ENCODE data around the gene MTRF1.

GRCh38 chr13:41254902-41255301 lies 8.5 kb downstream of the MTRF1 start:
- TF ChIP-seq CTCF (IDR thresholded peaks at IDR 0.05): no peak
- TF ChIP-seq POLR2AphosphoS5 (IDR thresholded peaks at IDR 0.05): no peak

Measured in suprapubic skin (tissue), 3 donors.